B cell (primary cell): ENCODE results near the gene AKT1.

Source experiments
- EZH2 ChIP-seq: IDR thresholded peaks from 2 replicates; pipeline ENCODE4 v1.6.1; 2012; ENCODE audit warnings: borderline replicate concordance, low read depth, mild to moderate bottlenecking, moderate library complexity, low read length; ENCODE audit not compliant: insufficient read depth, poor library complexity, severe bottlenecking
- TF ChIP-seq, protein P1 (sequence below): fragments of 200-600 bp; IDR thresholded peaks from one replicate; pipeline ENCODE4 v1.8.0; 2022; ENCODE audit warnings: antibody characterized with exemption, mild to moderate bottlenecking

GRCh38 chr14:104788873-104789663 lies 6.5 kb downstream of the AKT1 start:
- TF ChIP-seq, protein P1, sequence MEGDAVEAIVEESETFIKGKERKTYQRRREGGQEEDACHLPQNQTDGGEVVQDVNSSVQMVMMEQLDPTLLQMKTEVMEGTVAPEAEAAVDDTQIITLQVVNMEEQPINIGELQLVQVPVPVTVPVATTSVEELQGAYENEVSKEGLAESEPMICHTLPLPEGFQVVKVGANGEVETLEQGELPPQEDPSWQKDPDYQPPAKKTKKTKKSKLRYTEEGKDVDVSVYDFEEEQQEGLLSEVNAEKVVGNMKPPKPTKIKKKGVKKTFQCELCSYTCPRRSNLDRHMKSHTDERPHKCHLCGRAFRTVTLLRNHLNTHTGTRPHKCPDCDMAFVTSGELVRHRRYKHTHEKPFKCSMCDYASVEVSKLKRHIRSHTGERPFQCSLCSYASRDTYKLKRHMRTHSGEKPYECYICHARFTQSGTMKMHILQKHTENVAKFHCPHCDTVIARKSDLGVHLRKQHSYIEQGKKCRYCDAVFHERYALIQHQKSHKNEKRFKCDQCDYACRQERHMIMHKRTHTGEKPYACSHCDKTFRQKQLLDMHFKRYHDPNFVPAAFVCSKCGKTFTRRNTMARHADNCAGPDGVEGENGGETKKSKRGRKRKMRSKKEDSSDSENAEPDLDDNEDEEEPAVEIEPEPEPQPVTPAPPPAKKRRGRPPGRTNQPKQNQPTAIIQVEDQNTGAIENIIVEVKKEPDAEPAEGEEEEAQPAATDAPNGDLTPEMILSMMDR = no peak
- TF ChIP-seq EZH2 = no peak
